Fibroblast of skin of left biceps (primary cell): ENCODE measurements around the gene EFHC1.

Experiments used
- DNase-seq, 2 experiments: peaks; one replicate each; pipeline ENCODE4 v3.0.0-alpha.2; 2013; ENCODE audit warnings: low read depth in 2 of 2

The EFHC1 gene

GRCh38 chr6:52539607-52540006 is 119.5 kb downstream of the EFHC1 start:
- peak in 1 of 2 experiments; percentile 44 for DNase-seq

GRCh38 chr6:52540286-52540902 is 120.3 kb downstream of the EFHC1 start:
- no peak for DNase-seq

DNA sequence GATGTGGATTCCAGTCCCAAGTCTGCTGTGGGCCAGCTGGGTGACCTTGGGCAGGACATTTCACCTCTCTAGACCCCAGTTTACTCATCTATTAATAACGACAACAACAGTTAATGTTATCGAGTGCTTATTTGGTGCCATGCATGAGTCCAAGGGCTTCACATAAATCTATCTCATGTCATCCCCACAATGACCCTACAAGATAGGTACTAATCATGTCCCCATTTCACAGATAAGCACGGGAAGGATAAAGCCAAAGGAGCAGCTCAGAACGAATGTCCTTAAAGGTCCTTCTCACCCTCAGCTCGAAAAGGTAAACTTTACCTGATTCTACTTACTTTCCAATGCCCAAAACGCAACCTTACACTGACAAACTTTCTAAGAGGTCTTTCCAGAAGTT is 121.0 kb downstream of the EFHC1 start:
- no peak for DNase-seq

- no peak for DNase-seq
Measured at GRCh38 chr6:52543262-52543661, 123.1 kb downstream of the EFHC1 start.

DNA sequence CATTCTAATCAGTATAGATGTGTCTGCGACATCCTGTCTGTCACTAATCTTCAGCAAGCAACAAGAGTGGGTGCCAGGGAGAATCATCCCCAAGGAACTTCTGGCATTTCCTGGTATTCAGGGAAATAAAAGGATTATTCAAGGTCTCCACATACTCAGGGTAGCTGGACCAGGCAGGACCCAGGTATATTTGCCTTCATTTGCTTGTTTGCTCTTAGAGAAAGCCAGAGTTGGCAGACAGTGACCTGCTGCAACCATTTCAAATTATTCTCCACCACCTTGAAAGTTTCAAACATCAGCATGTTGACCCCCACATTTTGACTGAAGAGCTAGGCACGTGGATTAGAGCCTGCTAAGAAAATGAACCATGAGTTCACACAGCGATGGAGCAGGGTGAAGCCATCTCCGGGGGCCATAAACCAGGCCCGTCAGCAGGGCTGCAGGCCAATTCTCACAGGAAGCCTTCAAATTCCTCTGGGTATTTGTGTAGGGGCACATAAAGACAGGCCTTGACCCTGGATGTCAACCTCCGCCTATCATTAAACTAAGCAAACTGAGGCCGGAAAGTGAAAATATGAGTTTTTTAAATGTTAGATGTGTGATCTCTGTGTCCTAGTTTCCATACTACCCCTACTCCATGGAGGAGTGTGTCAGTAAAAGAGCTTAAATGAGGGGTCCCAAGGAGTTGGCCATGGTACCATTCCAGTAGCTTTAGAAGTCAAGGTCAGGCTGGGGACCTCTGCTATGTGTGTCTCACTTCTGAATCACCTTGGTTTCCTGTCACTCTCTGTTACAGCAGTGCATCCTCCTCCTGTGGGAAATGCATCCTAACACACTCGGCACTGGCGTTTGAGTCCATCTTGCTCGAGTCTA is 123.8 kb downstream of the EFHC1 start:
- no peak for DNase-seq

- no peak for DNase-seq
Measured at GRCh38 chr6:52544602-52545405, 124.7 kb downstream of the EFHC1 start.

- DNase-seq: no peak
Measured at GRCh38 chr6:52545406-52546119, 125.4 kb downstream of the EFHC1 start.

DNA sequence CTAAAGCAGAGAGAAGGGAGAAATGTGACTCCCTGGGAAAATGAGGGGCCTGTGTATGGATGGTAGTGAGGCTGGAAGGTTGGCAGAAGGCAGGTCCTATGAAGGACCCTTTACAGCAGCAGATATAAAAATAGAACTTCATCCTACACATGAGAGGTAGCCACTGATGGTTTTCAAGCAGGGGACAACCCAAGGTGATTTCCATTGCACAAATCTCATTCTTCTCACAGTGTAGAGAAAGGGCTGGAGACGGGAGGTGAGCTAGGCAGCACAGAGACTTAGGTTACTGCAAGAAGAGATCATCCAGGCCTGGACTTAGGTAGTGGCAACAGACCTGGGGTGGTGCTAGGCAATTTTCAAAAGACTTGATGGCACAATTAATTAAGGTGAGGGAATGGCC is 126.0 kb downstream of the EFHC1 start:
- no peak for DNase-seq

GRCh38 chr6:52546678-52547077 is 126.5 kb downstream of the EFHC1 start:
- DNase-seq: no peak

DNA sequence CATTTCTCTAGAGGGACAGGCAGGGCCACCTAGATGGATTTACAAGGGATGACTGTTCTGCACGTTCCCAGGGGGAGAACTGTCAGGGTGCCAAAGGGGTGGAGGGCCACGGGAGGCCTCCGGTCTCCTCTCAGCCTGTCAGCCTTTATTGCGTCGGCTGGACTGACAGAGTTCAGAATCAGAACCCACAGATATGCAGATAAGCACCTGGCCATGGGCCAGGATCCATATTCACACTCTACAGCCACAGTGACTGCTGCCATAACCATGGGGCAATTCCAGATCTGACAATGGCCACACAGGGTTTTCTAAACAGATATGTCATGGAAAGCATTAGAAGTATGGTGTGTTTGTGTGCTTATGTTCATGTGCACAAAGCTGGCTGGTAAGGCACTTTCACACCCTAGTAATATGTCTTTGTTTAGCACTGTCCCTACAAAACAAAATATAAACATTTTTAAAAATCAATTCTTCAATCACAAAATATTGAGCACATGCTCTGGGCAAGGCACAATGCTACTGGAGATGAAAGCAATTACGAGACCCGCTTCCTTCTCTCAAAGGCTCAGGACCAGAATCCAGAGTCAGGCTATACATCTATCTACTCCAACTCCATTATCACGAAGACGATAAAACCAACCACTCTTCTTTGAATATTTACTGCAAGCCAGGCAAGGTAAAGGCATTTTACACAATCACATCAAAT is 127.7 kb downstream of the EFHC1 start:
- DNase-seq: no peak

GRCh38 chr6:52548353-52548713 is 128.2 kb downstream of the EFHC1 start:
- no peak for DNase-seq

DNA sequence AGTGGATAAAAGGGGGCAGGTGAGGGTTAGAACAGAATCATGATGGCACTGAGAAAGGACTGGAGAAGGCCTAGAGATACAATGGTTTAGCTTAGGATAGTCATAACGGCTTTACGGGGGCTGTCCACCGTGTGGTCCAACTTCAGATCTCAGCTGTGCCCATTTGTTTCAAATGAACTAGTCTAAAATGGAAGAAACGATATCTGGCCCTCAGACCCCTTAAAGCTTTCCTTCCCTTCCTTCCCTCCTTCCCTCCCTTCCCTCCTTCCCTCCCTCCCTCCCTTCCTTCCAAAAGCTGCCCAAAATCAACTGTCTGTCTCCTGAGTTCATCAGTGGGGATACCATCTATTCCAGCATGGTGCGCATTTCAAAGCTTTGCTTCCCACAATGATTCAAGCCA is 128.9 kb downstream of the EFHC1 start:
- DNase-seq: no peak

DNA sequence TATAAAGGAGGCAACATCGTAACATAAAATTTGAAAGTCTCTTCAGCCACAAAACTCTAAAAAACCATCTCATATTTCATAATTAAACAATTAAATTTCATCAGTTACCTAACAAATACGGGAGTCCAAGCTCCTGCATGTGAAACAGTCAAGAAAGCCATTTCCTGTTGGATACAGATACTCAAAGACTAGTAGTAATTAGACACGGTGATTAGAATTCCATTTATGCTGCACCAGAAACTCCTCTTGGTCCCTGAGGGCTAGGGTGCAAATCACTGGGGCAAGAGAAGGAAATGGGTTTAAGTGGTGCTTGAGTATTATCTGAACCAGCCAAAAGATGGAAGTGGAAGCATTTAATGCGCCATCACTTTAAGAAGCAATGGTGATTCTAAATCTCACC is 129.3 kb downstream of the EFHC1 start:
- DNase-seq: no peak

- DNase-seq: no peak
Measured at GRCh38 chr6:52550014-52550575, 130.0 kb downstream of the EFHC1 start.

GRCh38 chr6:52550870-52551269 is 130.7 kb downstream of the EFHC1 start:
- DNase-seq: no peak

DNA sequence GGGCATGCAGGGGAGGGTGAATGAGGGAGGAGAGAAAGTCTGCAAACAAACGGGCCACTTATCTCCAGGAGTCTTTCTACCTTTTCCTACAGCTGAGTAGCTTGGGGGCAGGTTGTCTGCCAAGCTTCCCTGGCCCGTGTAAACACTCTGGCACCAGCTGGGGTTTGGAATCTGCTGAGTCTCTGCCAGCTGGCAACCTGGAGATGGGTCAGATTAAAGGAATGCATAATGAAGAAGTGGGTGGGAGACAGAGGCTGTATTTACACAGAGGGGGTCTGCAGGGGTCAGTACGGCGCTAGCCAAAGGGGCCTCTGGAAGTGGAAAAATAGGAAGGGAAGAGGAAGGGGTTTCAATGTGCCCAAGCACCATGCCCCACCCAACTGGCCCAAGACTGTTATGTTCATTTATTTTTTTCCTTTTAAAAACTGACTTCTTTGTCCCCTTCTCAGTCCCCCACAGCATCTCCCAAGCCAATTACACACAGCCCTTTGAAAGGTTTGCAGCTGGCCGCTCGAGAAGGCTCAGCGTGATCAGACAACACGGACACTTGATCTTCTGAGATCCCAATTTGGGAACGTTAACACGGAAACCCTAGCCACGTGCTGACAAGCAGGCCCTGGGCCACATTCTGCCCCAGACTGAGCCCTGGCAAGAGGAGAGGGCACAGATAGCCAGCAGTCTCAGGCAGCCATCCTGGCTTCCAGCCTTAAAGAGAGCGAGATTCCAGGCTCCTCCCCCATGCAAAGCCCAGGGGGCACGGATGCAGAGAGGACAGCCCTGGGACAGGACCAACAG is 131.5 kb downstream of the EFHC1 start:
- DNase-seq: peak in 1 of 2 experiments; percentile 61

DNA sequence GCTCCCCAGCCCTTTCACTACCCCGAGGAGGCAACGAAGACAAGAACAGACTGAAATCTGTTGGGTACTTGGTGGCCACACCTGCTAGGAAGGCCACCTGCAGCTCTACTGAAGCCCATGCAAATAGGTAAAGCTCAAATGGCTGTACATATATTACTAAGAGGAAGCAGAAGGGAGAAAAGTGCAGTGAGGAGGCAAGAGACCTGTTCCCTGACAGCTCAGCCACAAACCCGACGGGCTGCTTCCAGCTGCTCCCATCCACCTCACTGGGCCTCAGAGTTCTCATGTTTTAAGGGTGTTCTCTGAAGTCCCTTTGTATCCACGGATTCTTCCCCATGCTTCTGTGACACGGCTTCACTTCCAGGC is 132.1 kb downstream of the EFHC1 start:
- no peak for DNase-seq

GRCh38 chr6:52553158-52553557 is 133.0 kb downstream of the EFHC1 start:
- DNase-seq: no peak

DNA sequence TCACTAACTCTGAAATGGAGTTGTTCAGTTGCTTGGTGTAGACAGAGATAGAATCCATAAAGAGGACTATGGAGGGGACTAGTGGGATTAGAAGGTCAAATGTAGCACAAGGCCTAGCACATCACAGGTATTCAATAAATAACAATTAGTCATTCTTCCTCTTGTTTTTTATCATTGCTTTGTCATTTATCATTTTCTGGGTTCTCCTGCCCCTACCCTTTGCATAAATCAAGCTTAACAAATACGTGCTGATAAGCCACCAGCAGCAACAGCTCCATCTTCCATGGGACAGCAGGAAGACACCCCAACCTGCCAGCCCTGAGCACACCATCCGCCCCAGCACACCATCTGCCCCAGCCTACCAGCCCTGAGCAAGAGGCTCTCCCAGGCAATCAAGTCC is 133.6 kb downstream of the EFHC1 start:
- DNase-seq: no peak

DNA sequence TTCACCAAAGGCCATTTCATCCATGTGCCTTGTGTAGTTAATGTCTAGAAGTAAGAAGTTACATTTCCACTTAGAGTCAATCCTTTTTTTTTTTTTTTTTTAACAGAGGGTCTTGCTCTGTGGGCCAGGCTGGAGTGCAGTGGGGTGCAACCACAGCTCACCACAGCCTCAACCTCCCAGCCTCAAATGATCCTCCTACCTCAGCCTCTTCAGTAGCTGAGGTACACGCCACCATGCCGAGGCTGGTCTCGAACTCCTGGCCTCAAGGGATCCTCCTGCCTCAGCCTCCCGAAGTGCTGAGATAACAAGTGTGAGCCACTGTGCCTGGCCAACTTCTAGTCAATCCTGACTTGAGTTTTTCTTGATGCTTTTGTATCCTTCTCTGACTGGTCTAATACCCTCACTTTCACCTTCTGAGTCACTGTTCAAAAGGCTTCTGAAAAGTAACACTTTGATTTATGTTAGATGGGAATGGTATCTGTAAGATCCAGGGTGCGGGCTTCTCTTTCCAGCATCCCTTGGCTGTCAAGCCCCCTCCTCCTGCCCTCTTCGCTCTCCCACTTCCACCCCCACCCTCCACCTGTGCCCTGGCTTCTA is 134.6 kb downstream of the EFHC1 start:
- no peak for DNase-seq
